ENCODE measurements around the gene LYSMD1.
A peak's percentile ranks its signal among the peaks of the same experiment; 100 is the strongest.

Gene LYSMD1

GRCh38 chr1:151135433-151136385, 30.0 kb downstream of the LYSMD1 start:
- DNase-seq, result no peak

DNA sequence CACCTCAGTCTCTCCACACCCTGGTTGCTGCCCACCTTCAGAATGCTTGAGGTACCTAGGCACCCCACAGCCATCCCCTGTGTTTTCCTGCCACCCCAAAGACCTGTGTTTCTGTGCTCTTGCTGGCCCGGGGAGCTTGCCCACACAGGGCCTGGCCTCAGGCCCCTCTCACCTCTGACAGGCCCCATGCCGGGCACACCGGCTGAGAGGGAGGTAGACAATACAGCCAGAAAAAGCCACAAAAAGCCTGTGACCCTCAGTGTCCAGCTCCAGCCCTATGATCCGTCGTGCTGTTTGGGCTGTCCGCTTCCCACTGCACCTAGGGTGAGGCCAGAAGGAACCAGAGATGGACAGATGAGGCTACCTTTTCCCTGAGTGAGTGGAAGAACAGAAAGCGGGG, 30.7 kb downstream of the LYSMD1 start:
- no peak for DNase-seq

DNA sequence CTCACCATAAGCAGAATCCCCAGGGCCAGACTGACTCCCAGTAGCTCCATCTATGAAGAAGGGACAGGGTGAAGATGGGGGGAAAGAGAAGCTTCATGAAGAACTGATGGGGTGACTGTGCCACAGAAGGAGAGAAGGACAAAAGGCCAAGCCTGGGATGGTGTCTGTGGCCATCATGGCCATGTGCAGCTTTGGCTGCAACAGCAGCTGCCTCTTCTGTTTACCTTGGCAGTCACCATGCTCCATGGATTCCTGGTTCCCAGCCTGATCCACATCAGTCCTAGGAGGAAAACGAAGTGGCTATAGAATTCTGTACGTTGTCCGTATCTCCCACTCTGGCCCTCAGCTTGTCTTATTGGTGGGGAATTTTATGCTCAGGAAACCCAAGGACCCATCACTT, 31.3 kb downstream of the LYSMD1 start:
- no peak for DNase-seq

DNA sequence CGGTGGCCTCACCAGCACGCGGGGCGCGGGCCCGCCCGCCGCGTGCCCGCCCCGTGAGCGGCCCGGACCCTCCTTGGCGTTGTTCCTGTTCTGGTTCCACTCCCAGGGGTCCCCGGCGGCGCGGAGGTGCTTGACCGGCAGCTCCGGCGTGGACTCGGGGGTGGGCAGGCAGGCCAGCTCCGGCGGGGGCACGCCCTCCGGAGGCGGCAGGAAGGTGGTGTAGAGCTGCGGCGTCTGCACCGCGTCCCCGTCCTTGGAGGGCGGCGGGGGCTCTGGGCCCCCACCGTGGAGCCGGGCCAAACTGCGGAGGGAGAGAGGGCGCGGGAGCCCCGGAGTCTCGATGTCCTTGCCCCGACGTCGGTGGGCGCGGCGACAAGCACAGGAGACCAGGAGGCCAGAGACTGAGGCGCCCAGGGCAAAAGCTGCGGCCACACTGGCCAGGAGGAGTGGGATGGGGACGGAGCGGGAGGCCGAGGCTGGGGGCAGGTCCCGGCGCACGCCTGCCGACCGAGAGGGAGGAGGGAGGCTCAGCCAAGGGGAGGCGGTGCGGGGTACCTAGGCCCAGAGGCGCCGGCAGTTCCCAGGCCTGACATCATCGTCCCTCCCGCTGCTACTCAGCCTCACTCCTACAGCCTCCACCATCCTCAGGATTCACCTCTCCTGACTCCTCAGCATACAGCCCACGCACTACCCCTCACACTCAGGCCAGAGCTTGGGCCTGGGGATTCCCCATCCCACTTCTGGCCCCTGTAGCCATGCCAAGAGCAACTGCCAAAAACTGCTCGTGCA, 32.5 kb downstream of the LYSMD1 start:
- no peak for DNase-seq

- DNase-seq, result no peak
Observed at GRCh38 chr1:151132335-151133017, 33.2 kb downstream of the LYSMD1 start.

GRCh38 chr1:151131701-151132334, 33.9 kb downstream of the LYSMD1 start:
- peak; percentile 11 for DNase-seq

DNA sequence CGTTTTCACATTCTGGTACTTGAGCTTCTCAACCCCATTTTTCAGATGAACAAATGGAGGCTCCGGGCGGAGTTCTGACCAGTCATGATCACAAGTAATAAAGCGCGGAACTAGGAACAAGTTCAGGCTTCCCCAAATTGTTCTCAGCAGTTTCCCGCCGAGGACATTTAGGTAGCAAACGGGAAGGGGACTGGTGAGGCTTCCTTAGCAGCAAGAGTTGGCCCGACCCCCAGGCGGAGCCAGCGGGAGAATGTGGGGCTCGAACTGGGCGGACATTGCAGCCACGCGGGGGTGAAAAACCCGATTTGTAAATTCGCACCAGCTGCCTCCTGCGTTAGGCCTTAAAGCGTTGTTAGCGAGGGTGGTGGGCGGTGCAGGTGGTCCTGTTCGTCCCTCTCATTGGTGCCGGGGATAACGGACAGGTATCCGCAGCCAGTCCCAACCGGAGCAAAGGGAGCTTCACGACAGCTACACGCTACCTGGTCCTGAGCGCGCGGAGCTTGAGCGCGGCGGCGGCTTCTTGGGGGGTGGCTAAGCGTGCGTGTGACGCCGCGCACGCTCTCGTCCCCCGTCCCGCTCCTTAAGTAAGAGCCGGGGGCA, 34.6 kb downstream of the LYSMD1 start:
- peak; percentile 83 for DNase-seq

- no peak for DNase-seq
Observed at GRCh38 chr1:151128800-151129199, 36.9 kb downstream of the LYSMD1 start.

- DNase-seq, result no peak
Observed at GRCh38 chr1:151124763-151125403, 40.8 kb downstream of the LYSMD1 start.

DNA sequence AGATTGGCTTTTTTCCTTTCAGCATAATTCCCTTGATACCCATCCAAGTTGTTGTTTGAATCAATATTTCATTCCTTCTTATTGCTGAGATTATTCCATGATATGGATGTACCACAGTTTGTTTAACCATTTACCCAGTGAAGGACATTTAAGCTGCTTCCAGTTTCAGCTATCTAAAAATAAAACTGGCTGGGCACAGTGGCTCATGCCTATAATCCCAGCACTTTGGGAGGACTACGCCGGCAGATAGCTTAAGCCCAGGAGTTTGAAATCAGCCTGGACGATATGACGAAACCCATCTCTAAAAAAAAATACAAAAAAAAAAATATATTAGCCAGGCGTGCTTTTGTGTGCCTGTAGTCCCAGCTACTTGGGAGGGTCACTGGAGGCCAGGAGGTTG, 51.8 kb downstream of the LYSMD1 start:
- no peak for DNase-seq

Measured in fibroblast of skin of scalp (primary cell).